Measurements from ENCODE around the gene ANKH.
A peak's percentile ranks its signal among the peaks of the same experiment; 100 is the strongest.

The ANKH gene

DNA sequence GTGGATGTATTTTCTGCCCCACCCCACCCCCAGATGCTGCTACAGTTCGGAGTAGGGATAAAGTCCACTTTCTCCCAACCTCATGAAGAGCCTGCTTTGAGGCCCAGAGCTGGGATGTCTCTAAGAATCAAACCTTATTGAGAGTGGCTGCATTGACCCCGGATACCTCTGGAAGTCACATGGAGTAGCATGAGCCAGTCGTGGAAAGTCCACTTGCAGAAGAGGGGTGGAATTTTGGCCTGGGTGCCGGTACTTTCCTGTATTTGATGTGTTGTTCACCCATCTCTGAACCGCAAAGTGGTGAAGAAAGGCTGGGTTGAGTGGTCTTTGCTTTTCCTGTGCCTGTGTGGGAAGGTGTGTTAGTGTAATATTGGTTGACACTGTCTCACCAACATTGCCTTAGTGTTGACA lies 203.4 kb downstream of the ANKH start:
- H2BK120ac ChIP-seq (ENCODE audit: low read depth, low read length): no peak overlapping the region
- no peaks in the 10 kb centered on the region for H3K36me3 ChIP-seq (ENCODE audit: control insufficient read depth, insufficient read depth, low read length)
- no peak overlapping the region for H3K56ac ChIP-seq (ENCODE audit: low read length)
- H3K9ac ChIP-seq (ENCODE audit: low read length): no peak overlapping the region
- no peak overlapping the region for H2BK5ac ChIP-seq (ENCODE audit: low read length)
- peaks cover 11% of the 10 kb centered on the region for H3K4me1 ChIP-seq (ENCODE audit: control insufficient read depth, low read depth, low read length)
- peaks cover 26% of the 10 kb centered on the region for H3K79me1 ChIP-seq (ENCODE audit: low read length)
- H3K27ac ChIP-seq (ENCODE audit: low read depth, low read length): no peak overlapping the region
- H4K5ac ChIP-seq (ENCODE audit: low read length): no peak overlapping the region
- H3K79me2 ChIP-seq (ENCODE audit: control insufficient read depth, insufficient read depth, low read length): peaks cover 34% of the 10 kb centered on the region
- no peak overlapping the region for H2BK15ac ChIP-seq (replicated peaks; ENCODE audit: low read depth)
- H3K23ac ChIP-seq (ENCODE audit: low read length): no peak overlapping the region
- H4K8ac ChIP-seq (ENCODE audit: low read depth, low read length): no peak overlapping the region
- no peak overlapping the region for H3K4ac ChIP-seq (ENCODE audit: low read depth, low read length)
- H3K18ac ChIP-seq (ENCODE audit: low read length): no peak overlapping the region
- H3K27me3 ChIP-seq (ENCODE audit: insufficient read depth, low read length, poor library complexity): no peaks in the 10 kb centered on the region
- no peak overlapping the region for H3K4me3 ChIP-seq (ENCODE audit: low read length)
- no peak for DNase-seq
- WGBS (ENCODE audit: extremely low coverage, insufficient coverage, low lambda C conversion rate): no CpG with 5 or more reads among the region's 5 CpGs
- H3K4me2 ChIP-seq (ENCODE audit: low read length): no peak overlapping the region
- H2AK5ac ChIP-seq (ENCODE audit: low read length): no peak overlapping the region

DNA sequence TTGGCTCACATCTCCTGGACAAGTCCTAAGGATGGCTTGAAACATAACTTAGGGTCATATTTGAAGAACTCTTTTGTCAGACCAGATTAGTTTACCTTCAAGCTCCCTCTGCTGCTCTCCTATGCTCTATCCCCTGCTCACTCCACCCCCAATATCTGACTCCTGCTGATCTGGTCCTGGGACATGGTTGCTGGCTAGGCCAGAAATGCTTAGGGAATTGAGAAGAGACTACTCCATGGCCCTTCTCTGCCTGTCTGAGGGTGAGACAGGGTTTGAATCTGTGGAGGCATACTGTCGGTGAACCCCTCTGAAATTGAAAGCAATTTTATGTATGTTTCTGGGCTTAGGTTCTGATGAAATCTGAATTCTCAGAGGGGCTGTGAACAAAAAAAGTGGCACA lies 203.8 kb downstream of the ANKH start:
- H3K9ac ChIP-seq (ENCODE audit: low read length): no peak overlapping the region
- H3K79me2 ChIP-seq (ENCODE audit: control insufficient read depth, insufficient read depth, low read length): peaks cover 34% of the 10 kb centered on the region
- H2BK120ac ChIP-seq (ENCODE audit: low read depth, low read length): no peak overlapping the region
- no peak overlapping the region for H4K5ac ChIP-seq (ENCODE audit: low read length)
- no peak overlapping the region for H3K18ac ChIP-seq (ENCODE audit: low read length)
- H2BK5ac ChIP-seq (ENCODE audit: low read length): no peak overlapping the region
- no peak overlapping the region for H3K27ac ChIP-seq (ENCODE audit: low read depth, low read length)
- H3K4me3 ChIP-seq (ENCODE audit: low read length): no peak overlapping the region
- H4K8ac ChIP-seq (ENCODE audit: low read depth, low read length): no peak overlapping the region
- peaks cover 11% of the 10 kb centered on the region for H3K4me1 ChIP-seq (ENCODE audit: control insufficient read depth, low read depth, low read length)
- no peak overlapping the region for H2BK15ac ChIP-seq (replicated peaks; ENCODE audit: low read depth)
- H3K56ac ChIP-seq (ENCODE audit: low read length): no peak overlapping the region
- no peak for DNase-seq
- no peak overlapping the region for H2AK5ac ChIP-seq (ENCODE audit: low read length)
- no peak overlapping the region for H3K23ac ChIP-seq (ENCODE audit: low read length)
- no CpG with 5 or more reads among the region's 1 CpG for WGBS (ENCODE audit: extremely low coverage, insufficient coverage, low lambda C conversion rate)
- no peak overlapping the region for H3K4ac ChIP-seq (ENCODE audit: low read depth, low read length)
- no peak overlapping the region for H3K4me2 ChIP-seq (ENCODE audit: low read length)
- no peaks in the 10 kb centered on the region for H3K36me3 ChIP-seq (ENCODE audit: control insufficient read depth, insufficient read depth, low read length)
- peaks cover 26% of the 10 kb centered on the region for H3K79me1 ChIP-seq (ENCODE audit: low read length)
- H3K27me3 ChIP-seq (ENCODE audit: insufficient read depth, low read length, poor library complexity): no peaks in the 10 kb centered on the region

DNA sequence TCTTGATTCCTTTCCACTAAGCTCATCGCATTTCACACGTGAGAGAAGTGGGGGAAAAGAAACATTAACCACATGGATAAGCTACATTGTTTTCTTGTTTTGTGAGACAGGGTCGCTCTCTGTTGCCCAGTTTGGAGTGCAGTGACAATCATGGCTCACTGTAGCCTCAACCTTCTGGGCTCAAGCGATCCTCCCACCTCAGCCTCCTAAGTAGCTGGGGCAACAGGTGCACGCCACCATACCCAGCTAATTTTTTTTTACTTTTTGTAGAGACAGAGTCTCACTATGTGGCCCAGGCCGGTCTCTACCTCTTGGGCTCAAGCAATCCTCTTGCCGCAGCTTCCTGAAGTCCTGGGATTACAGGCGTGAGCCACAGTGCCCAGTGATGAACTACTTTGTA lies 204.3 kb downstream of the ANKH start:
- no peak overlapping the region for H3K27ac ChIP-seq (ENCODE audit: low read depth, low read length)

DNA sequence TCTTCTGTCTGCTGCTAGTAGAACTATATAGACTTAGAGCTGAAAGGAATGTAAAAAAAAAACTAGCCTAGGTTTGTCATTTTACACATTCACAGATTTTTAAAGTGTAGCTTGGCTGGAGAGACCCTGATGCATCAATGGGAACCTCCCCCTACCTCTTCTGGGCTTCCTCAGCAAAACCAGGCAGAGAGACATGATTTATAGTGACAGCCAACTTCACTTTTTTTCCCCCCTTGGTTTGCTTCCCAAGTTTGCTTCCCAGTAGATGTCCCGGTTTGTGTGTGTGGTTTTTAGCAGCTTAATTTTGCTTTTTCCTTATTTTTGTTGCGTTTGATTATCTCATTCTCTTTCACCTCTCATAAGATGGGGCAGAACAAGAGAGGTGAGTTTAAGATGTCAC lies 205.2 kb downstream of the ANKH start:
- WGBS (ENCODE audit: extremely low coverage, insufficient coverage, low lambda C conversion rate): no CpG with 5 or more reads among the region's 2 CpGs
- H3K27ac ChIP-seq (ENCODE audit: low read depth, low read length): no peak overlapping the region

More for the DNA sequence above, 204.3 kb downstream of the ANKH start:
- no peak overlapping the region for H4K8ac ChIP-seq (ENCODE audit: low read depth, low read length)
- no peak for DNase-seq
- H2BK5ac ChIP-seq (ENCODE audit: low read length): no peak overlapping the region
- H3K18ac ChIP-seq (ENCODE audit: low read length): no peak overlapping the region
- H3K9ac ChIP-seq (ENCODE audit: low read length): no peak overlapping the region
- WGBS (ENCODE audit: extremely low coverage, insufficient coverage, low lambda C conversion rate): no CpG with 5 or more reads among the region's 8 CpGs
- H3K36me3 ChIP-seq (ENCODE audit: control insufficient read depth, insufficient read depth, low read length): no peaks in the 10 kb centered on the region
- no peak overlapping the region for H3K4me2 ChIP-seq (ENCODE audit: low read length)
- H3K79me1 ChIP-seq (ENCODE audit: low read length): peaks cover 21% of the 10 kb centered on the region
- H2BK120ac ChIP-seq (ENCODE audit: low read depth, low read length): no peak overlapping the region
- no peak overlapping the region for H2BK15ac ChIP-seq (replicated peaks; ENCODE audit: low read depth)
- H3K4me1 ChIP-seq (ENCODE audit: control insufficient read depth, low read depth, low read length): peaks cover 7% of the 10 kb centered on the region
- H4K5ac ChIP-seq (ENCODE audit: low read length): no peak overlapping the region
- H3K23ac ChIP-seq (ENCODE audit: low read length): no peak overlapping the region
- H3K79me2 ChIP-seq (ENCODE audit: control insufficient read depth, insufficient read depth, low read length): peaks cover 30% of the 10 kb centered on the region
- H3K56ac ChIP-seq (ENCODE audit: low read length): no peak overlapping the region
- no peak overlapping the region for H3K4ac ChIP-seq (ENCODE audit: low read depth, low read length)
- H2AK5ac ChIP-seq (ENCODE audit: low read length): no peak overlapping the region
- H3K4me3 ChIP-seq (ENCODE audit: low read length): no peak overlapping the region
- H3K27me3 ChIP-seq (ENCODE audit: insufficient read depth, low read length, poor library complexity): no peaks in the 10 kb centered on the region

DNA sequence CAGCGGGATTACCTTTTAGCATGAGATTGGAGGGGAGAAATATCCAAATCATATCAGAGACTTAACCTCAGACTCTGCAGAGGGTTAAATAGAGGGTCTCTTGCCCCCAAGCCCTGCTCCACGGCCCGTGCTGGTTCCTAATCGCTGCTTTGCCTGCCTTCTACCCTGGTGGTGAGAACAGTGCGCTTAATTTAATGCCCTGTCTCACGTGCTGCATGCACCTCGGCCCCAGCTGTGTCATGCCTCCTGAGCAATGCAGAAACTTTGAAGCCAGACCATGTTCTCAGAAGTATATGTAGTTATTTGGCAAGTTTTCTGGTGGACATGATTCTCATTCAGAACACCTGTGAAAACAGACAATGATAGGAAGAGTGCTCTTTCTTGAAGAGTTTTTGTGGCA lies 205.6 kb downstream of the ANKH start:
- H3K79me1 ChIP-seq (ENCODE audit: low read length): peaks cover 16% of the 10 kb centered on the region
- no peak overlapping the region for H3K4me3 ChIP-seq (ENCODE audit: low read length)
- H2BK15ac ChIP-seq (replicated peaks; ENCODE audit: low read depth): no peak overlapping the region
- H3K4me2 ChIP-seq (ENCODE audit: low read length): no peak overlapping the region
- peak; percentile 42 for DNase-seq
- peaks cover 23% of the 10 kb centered on the region for H3K79me2 ChIP-seq (ENCODE audit: control insufficient read depth, insufficient read depth, low read length)
- no peak overlapping the region for H3K18ac ChIP-seq (ENCODE audit: low read length)
- H3K27me3 ChIP-seq (ENCODE audit: insufficient read depth, low read length, poor library complexity): no peaks in the 10 kb centered on the region
- no peak overlapping the region for H2AK5ac ChIP-seq (ENCODE audit: low read length)
- H4K8ac ChIP-seq (ENCODE audit: low read depth, low read length): no peak overlapping the region
- no peak overlapping the region for H2BK5ac ChIP-seq (ENCODE audit: low read length)
- H3K56ac ChIP-seq (ENCODE audit: low read length): peak overlapping the region; percentile 40
- H3K4me1 ChIP-seq (ENCODE audit: control insufficient read depth, low read depth, low read length): peaks cover 5% of the 10 kb centered on the region
- H2BK120ac ChIP-seq (ENCODE audit: low read depth, low read length): no peak overlapping the region
- peak overlapping the region; percentile 47 for H3K9ac ChIP-seq (ENCODE audit: low read length)
- H3K27ac ChIP-seq (ENCODE audit: low read depth, low read length): no peak overlapping the region
- H3K36me3 ChIP-seq (ENCODE audit: control insufficient read depth, insufficient read depth, low read length): no peaks in the 10 kb centered on the region
- no peak overlapping the region for H3K4ac ChIP-seq (ENCODE audit: low read depth, low read length)
- no CpG with 5 or more reads among the region's 7 CpGs for WGBS (ENCODE audit: extremely low coverage, insufficient coverage, low lambda C conversion rate)
- H4K5ac ChIP-seq (ENCODE audit: low read length): no peak overlapping the region
- H3K23ac ChIP-seq (ENCODE audit: low read length): no peak overlapping the region

More for the DNA sequence above, 205.2 kb downstream of the ANKH start:
- H2AK5ac ChIP-seq (ENCODE audit: low read length): no peak overlapping the region
- no peak overlapping the region for H3K4ac ChIP-seq (ENCODE audit: low read depth, low read length)
- no peak overlapping the region for H3K9ac ChIP-seq (ENCODE audit: low read length)
- no peak overlapping the region for H2BK120ac ChIP-seq (ENCODE audit: low read depth, low read length)
- H2BK5ac ChIP-seq (ENCODE audit: low read length): no peak overlapping the region
- H2BK15ac ChIP-seq (replicated peaks; ENCODE audit: low read depth): no peak overlapping the region
- peaks cover 5% of the 10 kb centered on the region for H3K4me1 ChIP-seq (ENCODE audit: control insufficient read depth, low read depth, low read length)
- H3K79me1 ChIP-seq (ENCODE audit: low read length): peaks cover 16% of the 10 kb centered on the region
- H3K79me2 ChIP-seq (ENCODE audit: control insufficient read depth, insufficient read depth, low read length): peaks cover 25% of the 10 kb centered on the region
- peak overlapping the region; percentile 22 for H3K56ac ChIP-seq (ENCODE audit: low read length)
- H3K36me3 ChIP-seq (ENCODE audit: control insufficient read depth, insufficient read depth, low read length): no peaks in the 10 kb centered on the region
- no peak overlapping the region for H3K4me3 ChIP-seq (ENCODE audit: low read length)
- no peak overlapping the region for H3K23ac ChIP-seq (ENCODE audit: low read length)
- H4K5ac ChIP-seq (ENCODE audit: low read length): no peak overlapping the region
- DNase-seq: no peak
- H3K4me2 ChIP-seq (ENCODE audit: low read length): no peak overlapping the region
- no peak overlapping the region for H4K8ac ChIP-seq (ENCODE audit: low read depth, low read length)
- no peak overlapping the region for H3K18ac ChIP-seq (ENCODE audit: low read length)
- no peaks in the 10 kb centered on the region for H3K27me3 ChIP-seq (ENCODE audit: insufficient read depth, low read length, poor library complexity)

DNA sequence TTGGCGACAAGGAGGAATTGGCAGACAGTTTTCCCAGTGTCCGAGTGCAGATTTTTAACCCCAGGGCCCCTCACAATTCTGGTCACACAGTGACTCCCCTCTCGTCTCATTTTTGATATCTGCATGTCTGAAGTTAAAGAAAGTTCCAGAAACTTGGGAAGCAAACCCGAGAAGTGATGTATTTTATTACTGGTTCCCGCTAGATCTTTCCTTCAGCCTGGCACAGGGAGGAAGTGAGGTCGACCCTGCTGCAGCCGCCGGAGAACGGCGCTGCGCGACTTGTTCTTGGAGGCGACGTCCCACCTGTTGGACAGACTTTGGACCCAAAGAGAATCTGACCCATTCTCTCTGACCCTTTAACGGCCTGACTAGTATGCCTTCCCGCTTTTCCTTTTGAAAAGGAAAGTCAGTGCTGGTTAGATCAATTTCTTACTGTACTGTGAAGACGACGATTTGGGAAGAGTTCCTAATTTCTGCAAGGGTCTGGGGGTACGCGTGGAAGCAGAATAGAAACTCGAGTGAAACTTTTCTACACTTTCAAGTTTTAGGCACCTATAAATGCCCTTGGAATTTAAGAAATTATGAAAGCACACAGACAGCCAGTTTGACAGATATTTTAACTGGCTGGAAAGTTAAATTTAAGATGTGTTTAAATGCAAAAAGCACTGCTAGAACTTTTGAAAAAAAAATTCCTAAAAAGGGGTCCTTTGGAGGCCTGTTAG lies 206.3 kb downstream of the ANKH start:
- no peak overlapping the region for H4K8ac ChIP-seq (ENCODE audit: low read depth, low read length)
- peaks cover 20% of the 10 kb centered on the region for H3K79me2 ChIP-seq (ENCODE audit: control insufficient read depth, insufficient read depth, low read length)
- H3K23ac ChIP-seq (ENCODE audit: low read length): no peak overlapping the region
- peaks cover 5% of the 10 kb centered on the region for H3K4me1 ChIP-seq (ENCODE audit: control insufficient read depth, low read depth, low read length)
- no peak overlapping the region for H2BK120ac ChIP-seq (ENCODE audit: low read depth, low read length)
- H2BK15ac ChIP-seq (replicated peaks; ENCODE audit: low read depth): no peak overlapping the region
- H3K4me2 ChIP-seq (ENCODE audit: low read length): peak overlapping the region; percentile 67
- no CpG with 5 or more reads among the region's 21 CpGs for WGBS (ENCODE audit: extremely low coverage, insufficient coverage, low lambda C conversion rate)
- peak overlapping the region; percentile 17 for H3K4ac ChIP-seq (ENCODE audit: low read depth, low read length)
- H3K36me3 ChIP-seq (ENCODE audit: control insufficient read depth, insufficient read depth, low read length): no peaks in the 10 kb centered on the region
- peak overlapping the region; percentile 91 for H3K9ac ChIP-seq (ENCODE audit: low read length)
- H3K4me3 ChIP-seq (ENCODE audit: low read length): peak overlapping the region; percentile 84
- H3K79me1 ChIP-seq (ENCODE audit: low read length): peaks cover 16% of the 10 kb centered on the region
- no peak overlapping the region for H4K5ac ChIP-seq (ENCODE audit: low read length)
- H2AK5ac ChIP-seq (ENCODE audit: low read length): no peak overlapping the region
- H2BK5ac ChIP-seq (ENCODE audit: low read length): no peak overlapping the region
- H3K27me3 ChIP-seq (ENCODE audit: insufficient read depth, low read length, poor library complexity): no peaks in the 10 kb centered on the region
- DNase-seq: peak; percentile 62
- no peak overlapping the region for H3K18ac ChIP-seq (ENCODE audit: low read length)
- peak overlapping the region; percentile 93 for H3K56ac ChIP-seq (ENCODE audit: low read length)
- peak overlapping the region; percentile 72 for H3K27ac ChIP-seq (ENCODE audit: low read depth, low read length)
